WTC11 (cell line): ENCODE measurements around the gene MMP8. TPM values are rescaled to one million over a fixed set of nuclear protein-coding genes. Genes with fewer than 3 reads are reported as not detected.
A peak's percentile ranks its signal among the peaks of the same experiment; 100 is the strongest.

ENCODE experiments used
- ATAC-seq: fragments of 200-7000 bp; cut with Tn5 transposase; 2 replicates; pipeline ENCODE4 v1.10.0; 2021; ENCODE audit warnings: mild to moderate bottlenecking, moderate library complexity
- CTCF ChIA-PET: fragments of 300-600 bp; sonication (Branson Sonifier 250); formaldehyde crosslinking; loops from one replicate; lab custom pipeline; 2021; ENCODE audit warnings: antibody characterized with exemption; lab: Charles Lee
- POLR2A ChIA-PET: fragments of 350-600 bp; sonication (Branson Sonifier 250); formaldehyde crosslinking; loops from one replicate; lab custom pipeline; 2021; ENCODE audit warnings: antibody characterized with exemption; lab: Charles Lee
- DNase-seq: peaks from one replicate; pipeline ENCODE4 v3.0.0; 2021; ENCODE audit warnings: low spot score
- H3K27ac Mint-ChIP-seq: 2 replicates; pipeline ENCODE4 v1.8.0; 2021; ENCODE audit warnings: mixed read lengths
- H3K27me3 Mint-ChIP-seq: 2 replicates; pipeline ENCODE4 v1.8.0; 2021; ENCODE audit warnings: low read depth, mild to moderate bottlenecking, moderate library complexity, mixed read lengths
- H3K36me3 Mint-ChIP-seq: 2 replicates; pipeline ENCODE4 v1.8.0; 2021; ENCODE audit warnings: mixed read lengths
- H3K4me1 Mint-ChIP-seq: 2 replicates; pipeline ENCODE4 v1.8.0; 2022; ENCODE audit warnings: mixed read lengths
- H3K4me3 Mint-ChIP-seq: 2 replicates; pipeline ENCODE4 v1.8.0; 2021; ENCODE audit warnings: mild to moderate bottlenecking, moderate library complexity, mixed read lengths
- H3K9me3 Mint-ChIP-seq: 2 replicates; pipeline ENCODE4 v1.8.0; 2021; ENCODE audit warnings: mixed read lengths
- ATF1 ChIP-seq: sonication (generic); formaldehyde crosslinking; IDR thresholded peaks from 2 replicates; pipeline ENCODE4 v1.8.1; 2023; ENCODE audit warnings: mild to moderate bottlenecking, moderate library complexity, missing genetic modification reagents
- CBFB ChIP-seq: sonication (generic); formaldehyde crosslinking; IDR thresholded peaks from 2 replicates; pipeline ENCODE4 v1.8.1; 2022; ENCODE audit warnings: mild to moderate bottlenecking, low read depth, missing genetic modification reagents
- CREB1 ChIP-seq: sonication (generic); formaldehyde crosslinking; IDR thresholded peaks from 2 replicates; pipeline ENCODE4 v1.8.0; 2023; ENCODE audit warnings: mild to moderate bottlenecking, missing genetic modification reagents
- CREM ChIP-seq: sonication (generic); formaldehyde crosslinking; IDR thresholded peaks from 2 replicates; pipeline ENCODE4 v1.8.1; 2022; ENCODE audit warnings: mild to moderate bottlenecking, missing genetic modification reagents, moderate library complexity
- FOXJ3 ChIP-seq: sonication (generic); formaldehyde crosslinking; IDR thresholded peaks from 2 replicates; pipeline ENCODE4 v1.9.0; 2021; ENCODE audit warnings: missing genetic modification reagents, mild to moderate bottlenecking, borderline replicate concordance
- GTF2I ChIP-seq: fragments of 250-450 bp; sonication (Bioruptor Pico); conservative IDR thresholded peaks from 2 replicates; pipeline ENCODE4 v1.4.0; 2021; ENCODE audit warnings: mild to moderate bottlenecking
- HMGA2 ChIP-seq: fragments of 250-450 bp; sonication (Bioruptor Pico); IDR thresholded peaks from 2 replicates; pipeline ENCODE4 v1.4.0; 2021; ENCODE audit warnings: mild to moderate bottlenecking, moderate library complexity
- JAZF1 ChIP-seq: fragments of 250-450 bp; sonication (Bioruptor Pico); IDR thresholded peaks from 2 replicates; pipeline ENCODE4 v1.9.0; 2021; ENCODE audit warnings: moderate library complexity, mild to moderate bottlenecking, inconsistent platforms
- NFYB ChIP-seq: sonication (generic); formaldehyde crosslinking; conservative IDR thresholded peaks from 2 replicates; pipeline ENCODE4 v1.8.0; 2022; ENCODE audit warnings: low read depth, missing genetic modification reagents
- NR3C1 ChIP-seq: sonication (generic); formaldehyde crosslinking; conservative IDR thresholded peaks from 2 replicates; pipeline ENCODE4 v1.8.1; 2023; ENCODE audit warnings: low read depth, mild to moderate bottlenecking, missing genetic modification reagents
- OVOL2 ChIP-seq: fragments of 250-450 bp; sonication (Bioruptor Pico); IDR thresholded peaks from 2 replicates; pipeline ENCODE4 v1.9.0; 2021; ENCODE audit warnings: mild to moderate bottlenecking, borderline replicate concordance
- SMAD4 ChIP-seq: sonication (generic); formaldehyde crosslinking; IDR thresholded peaks from 2 replicates; pipeline ENCODE4 v1.8.0; 2022; ENCODE audit warnings: mild to moderate bottlenecking, missing genetic modification reagents
- SOX15 ChIP-seq: fragments of 250-450 bp; sonication (Bioruptor Pico); IDR thresholded peaks from 2 replicates; pipeline ENCODE4 v1.9.0; 2021; ENCODE audit warnings: mild to moderate bottlenecking
- TCF7 ChIP-seq: sonication (generic); formaldehyde crosslinking; IDR thresholded peaks from 2 replicates; pipeline ENCODE4 v1.8.0; 2022; ENCODE audit warnings: mild to moderate bottlenecking, low read depth, missing genetic modification reagents, moderate library complexity
- ZBTB21 ChIP-seq: sonication (generic); formaldehyde crosslinking; IDR thresholded peaks from 2 replicates; pipeline ENCODE4 v1.8.1; 2023; ENCODE audit warnings: mild to moderate bottlenecking, missing genetic modification reagents, borderline replicate concordance
- ZNF232 ChIP-seq: sonication (generic); formaldehyde crosslinking; IDR thresholded peaks from 2 replicates; pipeline ENCODE4 v1.8.0; 2022; ENCODE audit warnings: mild to moderate bottlenecking, missing genetic modification reagents
- ZNF263 ChIP-seq: sonication (generic); formaldehyde crosslinking; IDR thresholded peaks from 2 replicates; pipeline ENCODE4 v1.8.1; 2022; ENCODE audit warnings: low read depth, mild to moderate bottlenecking, moderate library complexity, missing genetic modification reagents
- ZNF423 ChIP-seq: fragments of 250-450 bp; sonication (Bioruptor Pico); IDR thresholded peaks from 2 replicates; pipeline ENCODE4 v2.1.2; 2022; ENCODE audit warnings: mild to moderate bottlenecking, moderate library complexity
- ZNF671 ChIP-seq: fragments of 250-450 bp; sonication (Bioruptor Pico); IDR thresholded peaks from 2 replicates; pipeline ENCODE4 v1.8.0; 2021; ENCODE audit warnings: mild to moderate bottlenecking
- total RNA-seq: library from RNA; stranded (reverse); gene quantifications from 3 replicates; pipeline ENCODE4 v1.2.3, GENCODE V29; 2021
- TF ChIP-seq, protein P1 (sequence below): fragments of 250-450 bp; sonication (Bioruptor Pico); IDR thresholded peaks from 2 replicates; pipeline ENCODE4 v2.1.2; 2022; ENCODE audit warnings: mild to moderate bottlenecking, moderate library complexity
- TF ChIP-seq, protein P2 (sequence below): sonication (generic); formaldehyde crosslinking; IDR thresholded peaks from 2 replicates; pipeline ENCODE4 v1.8.1; 2022; ENCODE audit warnings: mild to moderate bottlenecking, moderate library complexity, missing genetic modification reagents
- TF ChIP-seq, protein P3 (sequence below): sonication (generic); formaldehyde crosslinking; IDR thresholded peaks from 2 replicates; pipeline ENCODE4 v1.8.0; 2022; ENCODE audit warnings: missing genetic modification reagents
- TF ChIP-seq, protein P4 (sequence below): sonication (generic); formaldehyde crosslinking; IDR thresholded peaks from 2 replicates; pipeline ENCODE4 v1.8.0; 2022; ENCODE audit warnings: mild to moderate bottlenecking, missing genetic modification reagents
- TF ChIP-seq, protein P5 (sequence below): sonication (generic); formaldehyde crosslinking; IDR thresholded peaks from 2 replicates; pipeline ENCODE4 v1.8.1; 2022; ENCODE audit warnings: mild to moderate bottlenecking, missing genetic modification reagents, moderate library complexity, borderline replicate concordance
- TF ChIP-seq, protein P6 (sequence below): fragments of 250-450 bp; sonication (Bioruptor Pico); IDR thresholded peaks from 2 replicates; pipeline ENCODE4 v1.8.0; 2021; ENCODE audit warnings: mild to moderate bottlenecking

Gene MMP8
- total RNA-seq, 1 experiment from 2014 or later, result not detected

DNA sequence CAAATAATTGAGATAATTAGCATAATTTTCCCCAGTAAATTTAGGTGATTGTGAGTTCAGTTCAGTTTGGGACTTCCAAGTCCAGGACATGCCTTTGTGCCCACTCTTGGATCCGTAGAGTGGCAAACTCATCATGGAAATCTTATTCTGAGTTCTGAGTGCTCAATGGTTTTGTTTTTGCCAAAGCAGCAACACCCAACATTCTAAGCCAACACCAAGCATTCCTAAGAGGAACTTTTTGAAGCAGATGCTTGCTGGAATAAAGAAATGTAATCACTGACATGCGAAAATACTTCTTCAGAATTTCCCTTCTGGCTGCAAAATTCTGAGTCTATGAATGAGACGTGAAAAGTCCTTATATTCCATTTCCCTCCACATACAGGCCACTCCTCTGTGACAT, 29.6 kb downstream of the MMP8 start:
- ChIA-PET CTCF (no interaction called here), POLR2A (no interaction called here)
- H3K27ac Mint-ChIP-seq, result no peak overlapping the region
- no peaks in the 10 kb centered on the region for H3K27me3 Mint-ChIP-seq
- no peak overlapping the region for H3K4me3 Mint-ChIP-seq
- DNase-seq, result no peak
- H3K9me3 Mint-ChIP-seq, result no peaks in the 10 kb centered on the region
- no peaks in the 10 kb centered on the region for H3K36me3 Mint-ChIP-seq
- TF ChIP-seq FOXJ3 (CRISPR knock-in tag), result no peak
- no peak for TF ChIP-seq NFYB
- TF ChIP-seq ZNF232 (CRISPR knock-in tag), result no peak
- TF ChIP-seq CREM (CRISPR knock-in tag), result no peak
- no peak for TF ChIP-seq ZBTB21
- no peak for TF ChIP-seq SMAD4 (CRISPR knock-in tag)
- no peak for TF ChIP-seq TCF7 (CRISPR knock-in tag)
- TF ChIP-seq SOX15, result no peak
- TF ChIP-seq, protein P1, sequence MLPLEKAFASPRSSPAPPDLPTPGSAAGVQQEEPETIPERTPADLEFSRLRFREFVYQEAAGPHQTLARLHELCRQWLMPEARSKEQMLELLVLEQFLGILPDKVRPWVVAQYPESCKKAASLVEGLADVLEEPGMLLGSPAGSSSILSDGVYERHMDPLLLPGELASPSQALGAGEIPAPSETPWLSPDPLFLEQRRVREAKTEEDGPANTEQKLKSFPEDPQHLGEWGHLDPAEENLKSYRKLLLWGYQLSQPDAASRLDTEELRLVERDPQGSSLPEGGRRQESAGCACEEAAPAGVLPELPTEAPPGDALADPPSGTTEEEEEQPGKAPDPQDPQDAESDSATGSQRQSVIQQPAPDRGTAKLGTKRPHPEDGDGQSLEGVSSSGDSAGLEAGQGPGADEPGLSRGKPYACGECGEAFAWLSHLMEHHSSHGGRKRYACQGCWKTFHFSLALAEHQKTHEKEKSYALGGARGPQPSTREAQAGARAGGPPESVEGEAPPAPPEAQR (CRISPR knock-in tag), result no peak
- TF ChIP-seq ATF1 (CRISPR knock-in tag), result no peak
- TF ChIP-seq, protein P2, sequence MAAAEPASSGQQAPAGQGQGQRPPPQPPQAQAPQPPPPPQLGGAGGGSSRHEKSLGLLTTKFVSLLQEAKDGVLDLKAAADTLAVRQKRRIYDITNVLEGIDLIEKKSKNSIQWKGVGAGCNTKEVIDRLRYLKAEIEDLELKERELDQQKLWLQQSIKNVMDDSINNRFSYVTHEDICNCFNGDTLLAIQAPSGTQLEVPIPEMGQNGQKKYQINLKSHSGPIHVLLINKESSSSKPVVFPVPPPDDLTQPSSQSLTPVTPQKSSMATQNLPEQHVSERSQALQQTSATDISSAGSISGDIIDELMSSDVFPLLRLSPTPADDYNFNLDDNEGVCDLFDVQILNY, result no peak
- TF ChIP-seq, protein P3, sequence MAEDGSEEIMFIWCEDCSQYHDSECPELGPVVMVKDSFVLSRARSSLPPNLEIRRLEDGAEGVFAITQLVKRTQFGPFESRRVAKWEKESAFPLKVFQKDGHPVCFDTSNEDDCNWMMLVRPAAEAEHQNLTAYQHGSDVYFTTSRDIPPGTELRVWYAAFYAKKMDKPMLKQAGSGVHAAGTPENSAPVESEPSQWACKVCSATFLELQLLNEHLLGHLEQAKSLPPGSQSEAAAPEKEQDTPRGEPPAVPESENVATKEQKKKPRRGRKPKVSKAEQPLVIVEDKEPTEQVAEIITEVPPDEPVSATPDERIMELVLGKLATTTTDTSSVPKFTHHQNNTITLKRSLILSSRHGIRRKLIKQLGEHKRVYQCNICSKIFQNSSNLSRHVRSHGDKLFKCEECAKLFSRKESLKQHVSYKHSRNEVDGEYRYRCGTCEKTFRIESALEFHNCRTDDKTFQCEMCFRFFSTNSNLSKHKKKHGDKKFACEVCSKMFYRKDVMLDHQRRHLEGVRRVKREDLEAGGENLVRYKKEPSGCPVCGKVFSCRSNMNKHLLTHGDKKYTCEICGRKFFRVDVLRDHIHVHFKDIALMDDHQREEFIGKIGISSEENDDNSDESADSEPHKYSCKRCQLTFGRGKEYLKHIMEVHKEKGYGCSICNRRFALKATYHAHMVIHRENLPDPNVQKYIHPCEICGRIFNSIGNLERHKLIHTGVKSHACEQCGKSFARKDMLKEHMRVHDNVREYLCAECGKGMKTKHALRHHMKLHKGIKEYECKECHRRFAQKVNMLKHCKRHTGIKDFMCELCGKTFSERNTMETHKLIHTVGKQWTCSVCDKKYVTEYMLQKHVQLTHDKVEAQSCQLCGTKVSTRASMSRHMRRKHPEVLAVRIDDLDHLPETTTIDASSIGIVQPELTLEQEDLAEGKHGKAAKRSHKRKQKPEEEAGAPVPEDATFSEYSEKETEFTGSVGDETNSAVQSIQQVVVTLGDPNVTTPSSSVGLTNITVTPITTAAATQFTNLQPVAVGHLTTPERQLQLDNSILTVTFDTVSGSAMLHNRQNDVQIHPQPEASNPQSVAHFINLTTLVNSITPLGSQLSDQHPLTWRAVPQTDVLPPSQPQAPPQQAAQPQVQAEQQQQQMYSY (CRISPR knock-in tag), result no peak
- TF ChIP-seq, all 79 proteins: peak for 0
- ATAC-seq, result no peak
- peaks cover 7% of the 10 kb centered on the region for H3K4me1 Mint-ChIP-seq

DNA sequence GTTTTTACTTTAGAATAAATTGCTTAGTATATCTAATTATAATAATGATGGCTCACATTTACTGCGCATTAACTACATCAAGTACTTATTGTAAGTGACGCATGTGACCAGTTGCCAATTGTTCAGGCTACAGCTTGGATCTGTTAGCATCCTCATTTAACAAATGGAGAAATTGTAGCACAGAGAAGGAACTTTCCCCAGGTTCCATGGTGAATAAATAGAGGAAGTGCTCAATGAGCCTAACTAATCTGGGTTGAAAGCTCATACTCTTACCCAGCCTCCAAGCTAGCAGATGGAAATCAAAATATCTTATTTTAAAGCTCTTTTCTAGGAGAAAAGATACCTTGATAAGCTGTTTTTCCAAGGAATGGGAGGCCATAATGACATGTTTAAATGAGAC, 39.0 kb downstream of the MMP8 start:
- Mint-ChIP-seq H3K9me3 (peaks cover 4% of the 10 kb centered on the region; the same call in 1 of the 2 replicates), H3K27me3 (peaks cover 4% of the 10 kb centered on the region), H3K27ac (no peak overlapping the region), H3K36me3 (peaks cover 9% of the 10 kb centered on the region), H3K4me3 (peak overlapping the region; percentile 11; the same call in 1 of the 2 replicates), H3K4me1 (peaks cover 25% of the 10 kb centered on the region)
- POLR2A ChIA-PET, result no interaction called here
- CTCF ChIA-PET, result interaction anchor here (1.2 to 1.4 kb wide), 2 partner anchors 19 to 295 kb away, joined by 3 to 7 read pairs; no protein-coding TSS in a partner anchor
- ATAC-seq (peak; percentile 28; the same call in 1 of the 2 replicates), DNase-seq (no peak)
- TF ChIP-seq ZNF423 (CRISPR knock-in tag) (no peak), HMGA2 (CRISPR knock-in tag) (no peak), NR3C1 (CRISPR knock-in tag) (no peak), CREM (CRISPR knock-in tag) (no peak), CREB1 (CRISPR knock-in tag) (no peak), ZNF263 (CRISPR knock-in tag) (no peak), GTF2I (CRISPR knock-in tag) (no peak), ZNF671 (CRISPR knock-in tag) (no peak), CBFB (CRISPR knock-in tag) (no peak), JAZF1 (CRISPR knock-in tag) (no peak), OVOL2 (CRISPR knock-in tag) (no peak)
- TF ChIP-seq, protein P4, sequence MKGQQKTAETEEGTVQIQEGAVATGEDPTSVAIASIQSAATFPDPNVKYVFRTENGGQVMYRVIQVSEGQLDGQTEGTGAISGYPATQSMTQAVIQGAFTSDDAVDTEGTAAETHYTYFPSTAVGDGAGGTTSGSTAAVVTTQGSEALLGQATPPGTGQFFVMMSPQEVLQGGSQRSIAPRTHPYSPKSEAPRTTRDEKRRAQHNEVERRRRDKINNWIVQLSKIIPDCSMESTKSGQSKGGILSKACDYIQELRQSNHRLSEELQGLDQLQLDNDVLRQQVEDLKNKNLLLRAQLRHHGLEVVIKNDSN (CRISPR knock-in tag), result no peak
- TF ChIP-seq, protein P5, sequence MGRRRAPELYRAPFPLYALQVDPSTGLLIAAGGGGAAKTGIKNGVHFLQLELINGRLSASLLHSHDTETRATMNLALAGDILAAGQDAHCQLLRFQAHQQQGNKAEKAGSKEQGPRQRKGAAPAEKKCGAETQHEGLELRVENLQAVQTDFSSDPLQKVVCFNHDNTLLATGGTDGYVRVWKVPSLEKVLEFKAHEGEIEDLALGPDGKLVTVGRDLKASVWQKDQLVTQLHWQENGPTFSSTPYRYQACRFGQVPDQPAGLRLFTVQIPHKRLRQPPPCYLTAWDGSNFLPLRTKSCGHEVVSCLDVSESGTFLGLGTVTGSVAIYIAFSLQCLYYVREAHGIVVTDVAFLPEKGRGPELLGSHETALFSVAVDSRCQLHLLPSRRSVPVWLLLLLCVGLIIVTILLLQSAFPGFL (CRISPR knock-in tag), result no peak
- TF ChIP-seq, protein P3 (CRISPR knock-in tag), result no peak
- TF ChIP-seq, protein P6, sequence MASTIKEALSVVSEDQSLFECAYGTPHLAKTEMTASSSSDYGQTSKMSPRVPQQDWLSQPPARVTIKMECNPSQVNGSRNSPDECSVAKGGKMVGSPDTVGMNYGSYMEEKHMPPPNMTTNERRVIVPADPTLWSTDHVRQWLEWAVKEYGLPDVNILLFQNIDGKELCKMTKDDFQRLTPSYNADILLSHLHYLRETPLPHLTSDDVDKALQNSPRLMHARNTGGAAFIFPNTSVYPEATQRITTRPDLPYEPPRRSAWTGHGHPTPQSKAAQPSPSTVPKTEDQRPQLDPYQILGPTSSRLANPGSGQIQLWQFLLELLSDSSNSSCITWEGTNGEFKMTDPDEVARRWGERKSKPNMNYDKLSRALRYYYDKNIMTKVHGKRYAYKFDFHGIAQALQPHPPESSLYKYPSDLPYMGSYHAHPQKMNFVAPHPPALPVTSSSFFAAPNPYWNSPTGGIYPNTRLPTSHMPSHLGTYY, result no peak
